Activated naive CD4-positive, alpha-beta T cell treated with anti-CD3 and anti-CD28 coated beads, Interleukin-2, amount 50 U/mL, for 24 hours (primary cell): ENCODE results near the gene TENT5C.

ENCODE experiments used
- H3K27ac Mint-ChIP-seq: one replicate; pipeline ENCODE4 v1.8.0; 2021; ENCODE audit warnings: mild to moderate bottlenecking, mixed read lengths
- H3K27me3 Mint-ChIP-seq: one replicate; pipeline ENCODE4 v1.8.0; 2021; ENCODE audit warnings: mixed read lengths
- H3K36me3 Mint-ChIP-seq: one replicate; pipeline ENCODE4 v1.8.0; 2021; ENCODE audit warnings: mixed read lengths
- H3K4me1 Mint-ChIP-seq: one replicate; pipeline ENCODE4 v1.8.0; 2021; ENCODE audit warnings: mixed read lengths
- H3K4me3 Mint-ChIP-seq: one replicate; pipeline ENCODE4 v1.8.0; 2021; ENCODE audit warnings: mild to moderate bottlenecking, mixed read lengths
- H3K9me3 Mint-ChIP-seq: one replicate; pipeline ENCODE4 v1.8.0; 2021; ENCODE audit warnings: mixed read lengths

The TENT5C gene

GRCh38 chr1:117613249-117613968 is 7.6 kb downstream of the TENT5C start:
- H3K9me3 Mint-ChIP-seq, result no peaks in the 10 kb centered on the region
- H3K36me3 Mint-ChIP-seq, result peaks cover 20% of the 10 kb centered on the region
- peaks cover 65% of the 10 kb centered on the region for H3K4me1 Mint-ChIP-seq
- no peak overlapping the region for H3K4me3 Mint-ChIP-seq
- no peak overlapping the region for H3K27ac Mint-ChIP-seq
- no peaks in the 10 kb centered on the region for H3K27me3 Mint-ChIP-seq

- Mint-ChIP-seq H3K9me3 (no peaks in the 10 kb centered on the region), H3K27ac (no peak overlapping the region), H3K27me3 (no peaks in the 10 kb centered on the region), H3K4me3 (no peak overlapping the region), H3K4me1 (peaks cover 59% of the 10 kb centered on the region), H3K36me3 (peaks cover 16% of the 10 kb centered on the region)
These were observed 8.3 kb downstream of the TENT5C start for GRCh38 chr1:117613969-117614729.

- Mint-ChIP-seq H3K36me3 (peaks cover 14% of the 10 kb centered on the region), H3K4me3 (peak overlapping the region; percentile 37), H3K27me3 (no peaks in the 10 kb centered on the region), H3K9me3 (no peaks in the 10 kb centered on the region), H3K27ac (no peak overlapping the region), H3K4me1 (peaks cover 54% of the 10 kb centered on the region)
These were observed 9.6 kb downstream of the TENT5C start for GRCh38 chr1:117615474-117615873.

GRCh38 chr1:117616356-117616755 is 10.5 kb downstream of the TENT5C start:
- Mint-ChIP-seq H3K36me3 (peaks cover 11% of the 10 kb centered on the region), H3K4me3 (no peak overlapping the region), H3K27me3 (no peaks in the 10 kb centered on the region), H3K9me3 (no peaks in the 10 kb centered on the region), H3K4me1 (peaks cover 51% of the 10 kb centered on the region), H3K27ac (no peak overlapping the region)

- Mint-ChIP-seq H3K9me3 (no peaks in the 10 kb centered on the region), H3K36me3 (peaks cover 12% of the 10 kb centered on the region), H3K4me1 (peaks cover 48% of the 10 kb centered on the region), H3K27me3 (no peaks in the 10 kb centered on the region), H3K4me3 (no peak overlapping the region), H3K27ac (no peak overlapping the region)
These were observed 11.1 kb downstream of the TENT5C start for GRCh38 chr1:117616967-117617366.

- H3K27me3 Mint-ChIP-seq, result no peaks in the 10 kb centered on the region
- H3K4me3 Mint-ChIP-seq, result no peak overlapping the region
- H3K36me3 Mint-ChIP-seq, result peaks cover 21% of the 10 kb centered on the region
- peaks cover 36% of the 10 kb centered on the region for H3K4me1 Mint-ChIP-seq
- H3K27ac Mint-ChIP-seq, result no peak overlapping the region
- H3K9me3 Mint-ChIP-seq, result no peaks in the 10 kb centered on the region
These were observed 12.7 kb downstream of the TENT5C start for GRCh38 chr1:117618450-117619122.

- Mint-ChIP-seq H3K27me3 (no peaks in the 10 kb centered on the region), H3K4me1 (peaks cover 17% of the 10 kb centered on the region), H3K27ac (no peak overlapping the region), H3K9me3 (no peaks in the 10 kb centered on the region), H3K36me3 (peaks cover 29% of the 10 kb centered on the region), H3K4me3 (no peak overlapping the region)
These were observed 14.6 kb downstream of the TENT5C start for GRCh38 chr1:117620440-117620839.

GRCh38 chr1:117621316-117621715 is 15.5 kb downstream of the TENT5C start:
- H3K27me3 Mint-ChIP-seq, result no peaks in the 10 kb centered on the region
- H3K4me3 Mint-ChIP-seq, result no peak overlapping the region
- H3K27ac Mint-ChIP-seq, result no peak overlapping the region
- peaks cover 8% of the 10 kb centered on the region for H3K4me1 Mint-ChIP-seq
- H3K36me3 Mint-ChIP-seq, result peaks cover 27% of the 10 kb centered on the region
- no peaks in the 10 kb centered on the region for H3K9me3 Mint-ChIP-seq

GRCh38 chr1:117622726-117623125 is 16.9 kb downstream of the TENT5C start:
- H3K4me1 Mint-ChIP-seq, result peaks cover 7% of the 10 kb centered on the region
- H3K36me3 Mint-ChIP-seq, result peaks cover 24% of the 10 kb centered on the region
- H3K9me3 Mint-ChIP-seq, result no peaks in the 10 kb centered on the region
- no peaks in the 10 kb centered on the region for H3K27me3 Mint-ChIP-seq
- H3K4me3 Mint-ChIP-seq, result no peak overlapping the region
- no peak overlapping the region for H3K27ac Mint-ChIP-seq

- Mint-ChIP-seq H3K27me3 (no peaks in the 10 kb centered on the region), H3K9me3 (no peaks in the 10 kb centered on the region), H3K4me1 (peaks cover 4% of the 10 kb centered on the region), H3K36me3 (peaks cover 24% of the 10 kb centered on the region), H3K4me3 (no peak overlapping the region), H3K27ac (no peak overlapping the region)
These were observed 17.3 kb downstream of the TENT5C start for GRCh38 chr1:117623141-117623540.

- Mint-ChIP-seq H3K4me3 (no peak overlapping the region), H3K4me1 (no peaks in the 10 kb centered on the region), H3K36me3 (peaks cover 24% of the 10 kb centered on the region), H3K27ac (no peak overlapping the region), H3K9me3 (no peaks in the 10 kb centered on the region), H3K27me3 (no peaks in the 10 kb centered on the region)
These were observed 17.9 kb downstream of the TENT5C start for GRCh38 chr1:117623698-117624097.

- no peak overlapping the region for H3K27ac Mint-ChIP-seq
- H3K36me3 Mint-ChIP-seq, result peaks cover 23% of the 10 kb centered on the region
- no peaks in the 10 kb centered on the region for H3K27me3 Mint-ChIP-seq
- no peaks in the 10 kb centered on the region for H3K4me1 Mint-ChIP-seq
- H3K9me3 Mint-ChIP-seq, result no peaks in the 10 kb centered on the region
- H3K4me3 Mint-ChIP-seq, result no peak overlapping the region
These were observed 21.8 kb downstream of the TENT5C start for GRCh38 chr1:117627546-117628130.

GRCh38 chr1:117628343-117628742 is 22.5 kb downstream of the TENT5C start:
- Mint-ChIP-seq H3K36me3 (peaks cover 20% of the 10 kb centered on the region), H3K4me1 (no peaks in the 10 kb centered on the region), H3K27me3 (no peaks in the 10 kb centered on the region), H3K27ac (no peak overlapping the region), H3K4me3 (no peak overlapping the region), H3K9me3 (no peaks in the 10 kb centered on the region)

GRCh38 chr1:117629625-117630422 is 24.0 kb downstream of the TENT5C start:
- Mint-ChIP-seq H3K27ac (no peak overlapping the region), H3K27me3 (no peaks in the 10 kb centered on the region), H3K4me1 (no peaks in the 10 kb centered on the region), H3K36me3 (peaks cover 7% of the 10 kb centered on the region), H3K9me3 (no peaks in the 10 kb centered on the region), H3K4me3 (no peak overlapping the region)

GRCh38 chr1:117630423-117630998 is 24.7 kb downstream of the TENT5C start:
- Mint-ChIP-seq H3K4me1 (no peaks in the 10 kb centered on the region), H3K36me3 (peaks cover 5% of the 10 kb centered on the region), H3K27me3 (no peaks in the 10 kb centered on the region), H3K9me3 (no peaks in the 10 kb centered on the region), H3K4me3 (no peak overlapping the region), H3K27ac (peak overlapping the region; percentile 13)
